Measurements from ENCODE around the gene SORCS2. TPM values are rescaled to one million over a fixed set of nuclear protein-coding genes. Genes with fewer than 3 reads are reported as not detected.
A peak's percentile ranks its signal among the peaks of the same experiment; 100 is the strongest.

The SORCS2 gene
- total and polyA plus RNA-seq, 2 of the 13 experiments (the other 11 are each of a cell fraction or from before 2014, with no cell fraction given): 0.82 to 1.0 TPM

- TF ChIP-seq, protein P1, sequence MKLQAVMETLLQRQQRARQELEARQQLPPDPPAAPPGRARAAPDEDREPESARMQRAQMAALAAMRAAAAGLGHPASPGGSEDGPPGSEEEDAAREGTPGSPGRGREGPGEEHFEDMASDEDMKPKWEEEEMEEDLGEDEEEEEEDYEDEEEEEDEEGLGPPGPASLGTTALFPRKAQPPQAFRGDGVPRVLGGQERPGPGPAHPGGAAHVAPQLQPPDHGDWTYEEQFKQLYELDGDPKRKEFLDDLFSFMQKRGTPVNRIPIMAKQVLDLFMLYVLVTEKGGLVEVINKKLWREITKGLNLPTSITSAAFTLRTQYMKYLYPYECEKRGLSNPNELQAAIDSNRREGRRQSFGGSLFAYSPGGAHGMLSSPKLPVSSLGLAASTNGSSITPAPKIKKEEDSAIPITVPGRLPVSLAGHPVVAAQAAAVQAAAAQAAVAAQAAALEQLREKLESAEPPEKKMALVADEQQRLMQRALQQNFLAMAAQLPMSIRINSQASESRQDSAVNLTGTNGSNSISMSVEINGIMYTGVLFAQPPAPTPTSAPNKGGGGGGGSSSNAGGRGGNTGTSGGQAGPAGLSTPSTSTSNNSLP (IDR thresholded peaks at IDR 0.05; ENCODE audit: low read depth, low read length): no peak
- TF ChIP-seq TEAD3 (CRISPR knock-in tag; optimal IDR thresholded peaks at IDR 0.05; ENCODE audit: borderline replicate concordance) (peak; percentile 7), ZNF614 (CRISPR knock-in tag; IDR thresholded peaks at IDR 0.05; ENCODE audit: borderline replicate concordance) (no peak), HDAC2 (CRISPR knock-in tag; IDR thresholded peaks at IDR 0.05) (0 out of 2 replicates have a peak, but pooled peaks have one; percentile 27), KLF11 (CRISPR knock-in tag; IDR thresholded peaks at IDR 0.05) (no peak), GTF2F1 (IDR thresholded peaks at IDR 0.05; ENCODE audit: low read length) (no peak), ZNF781 (CRISPR knock-in tag; IDR thresholded peaks at IDR 0.05; ENCODE audit: borderline replicate concordance, not compliant biosample characterization) (no peak), ZBTB3 (CRISPR knock-in tag; IDR thresholded peaks at IDR 0.05; ENCODE audit: borderline replicate concordance, low read depth) (no peak), NR1H2 (CRISPR knock-in tag; IDR thresholded peaks at IDR 0.05; ENCODE audit: borderline replicate concordance, low read depth) (no peak), GATAD2A (CRISPR knock-in tag; IDR thresholded peaks at IDR 0.05) (peak; percentile 35; the same call in 1 of the 2 replicates), SOX5 (CRISPR knock-in tag; IDR thresholded peaks at IDR 0.05; ENCODE audit: borderline replicate concordance) (peak; percentile 29; the same call in 1 of the 2 replicates), BCL6 (CRISPR knock-in tag; IDR thresholded peaks at IDR 0.05) (peak; percentile 63; the same call in 1 of the 2 replicates), ZNF660 (CRISPR knock-in tag; IDR thresholded peaks at IDR 0.05; ENCODE audit: borderline replicate concordance, low read depth) (no peak), TBX3 (IDR thresholded peaks at IDR 0.05; ENCODE audit: borderline replicate concordance) (no peak), SIX4 (CRISPR knock-in tag; IDR thresholded peaks at IDR 0.05) (no peak), EED (CRISPR knock-in tag; IDR thresholded peaks at IDR 0.05) (no peak), SOX13 (IDR thresholded peaks at IDR 0.05) (no peak), SOX13 (CRISPR knock-in tag; conservative IDR thresholded peaks at IDR 0.05 in 1 of 2, IDR thresholded peaks at IDR 0.05 in 1 of 2) (peak in 1 of 2 experiments; percentile 40; a peak in 1 of 4 replicates), HNRNPUL1 (IDR thresholded peaks at IDR 0.05; ENCODE audit: low read depth, low read length) (no peak), CREM (IDR thresholded peaks at IDR 0.05) (peak; percentile 17; the same call in 1 of the 2 replicates), CREM (CRISPR knock-in tag; IDR thresholded peaks at IDR 0.05) (no peak), REXO4 (CRISPR knock-in tag; IDR thresholded peaks at IDR 0.05; ENCODE audit: borderline replicate concordance) (no peak)
- TF ChIP-seq, protein P2, sequence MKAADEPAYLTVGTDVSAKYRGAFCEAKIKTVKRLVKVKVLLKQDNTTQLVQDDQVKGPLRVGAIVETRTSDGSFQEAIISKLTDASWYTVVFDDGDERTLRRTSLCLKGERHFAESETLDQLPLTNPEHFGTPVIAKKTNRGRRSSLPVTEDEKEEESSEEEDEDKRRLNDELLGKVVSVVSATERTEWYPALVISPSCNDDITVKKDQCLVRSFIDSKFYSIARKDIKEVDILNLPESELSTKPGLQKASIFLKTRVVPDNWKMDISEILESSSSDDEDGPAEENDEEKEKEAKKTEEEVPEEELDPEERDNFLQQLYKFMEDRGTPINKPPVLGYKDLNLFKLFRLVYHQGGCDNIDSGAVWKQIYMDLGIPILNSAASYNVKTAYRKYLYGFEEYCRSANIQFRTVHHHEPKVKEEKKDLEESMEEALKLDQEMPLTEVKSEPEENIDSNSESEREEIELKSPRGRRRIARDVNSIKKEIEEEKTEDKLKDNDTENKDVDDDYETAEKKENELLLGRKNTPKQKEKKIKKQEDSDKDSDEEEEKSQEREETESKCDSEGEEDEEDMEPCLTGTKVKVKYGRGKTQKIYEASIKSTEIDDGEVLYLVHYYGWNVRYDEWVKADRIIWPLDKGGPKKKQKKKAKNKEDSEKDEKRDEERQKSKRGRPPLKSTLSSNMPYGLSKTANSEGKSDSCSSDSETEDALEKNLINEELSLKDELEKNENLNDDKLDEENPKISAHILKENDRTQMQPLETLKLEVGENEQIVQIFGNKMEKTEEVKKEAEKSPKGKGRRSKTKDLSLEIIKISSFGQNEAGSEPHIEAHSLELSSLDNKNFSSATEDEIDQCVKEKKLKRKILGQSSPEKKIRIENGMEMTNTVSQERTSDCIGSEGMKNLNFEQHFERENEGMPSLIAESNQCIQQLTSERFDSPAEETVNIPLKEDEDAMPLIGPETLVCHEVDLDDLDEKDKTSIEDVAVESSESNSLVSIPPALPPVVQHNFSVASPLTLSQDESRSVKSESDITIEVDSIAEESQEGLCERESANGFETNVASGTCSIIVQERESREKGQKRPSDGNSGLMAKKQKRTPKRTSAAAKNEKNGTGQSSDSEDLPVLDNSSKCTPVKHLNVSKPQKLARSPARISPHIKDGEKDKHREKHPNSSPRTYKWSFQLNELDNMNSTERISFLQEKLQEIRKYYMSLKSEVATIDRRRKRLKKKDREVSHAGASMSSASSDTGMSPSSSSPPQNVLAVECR (CRISPR knock-in tag; IDR thresholded peaks at IDR 0.05; ENCODE audit: borderline replicate concordance): no peak
- TF ChIP-seq, protein P3, sequence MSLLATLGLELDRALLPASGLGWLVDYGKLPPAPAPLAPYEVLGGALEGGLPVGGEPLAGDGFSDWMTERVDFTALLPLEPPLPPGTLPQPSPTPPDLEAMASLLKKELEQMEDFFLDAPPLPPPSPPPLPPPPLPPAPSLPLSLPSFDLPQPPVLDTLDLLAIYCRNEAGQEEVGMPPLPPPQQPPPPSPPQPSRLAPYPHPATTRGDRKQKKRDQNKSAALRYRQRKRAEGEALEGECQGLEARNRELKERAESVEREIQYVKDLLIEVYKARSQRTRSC (CRISPR knock-in tag; IDR thresholded peaks at IDR 0.05; ENCODE audit: low read depth): no peak
- TF ChIP-seq, protein P4, sequence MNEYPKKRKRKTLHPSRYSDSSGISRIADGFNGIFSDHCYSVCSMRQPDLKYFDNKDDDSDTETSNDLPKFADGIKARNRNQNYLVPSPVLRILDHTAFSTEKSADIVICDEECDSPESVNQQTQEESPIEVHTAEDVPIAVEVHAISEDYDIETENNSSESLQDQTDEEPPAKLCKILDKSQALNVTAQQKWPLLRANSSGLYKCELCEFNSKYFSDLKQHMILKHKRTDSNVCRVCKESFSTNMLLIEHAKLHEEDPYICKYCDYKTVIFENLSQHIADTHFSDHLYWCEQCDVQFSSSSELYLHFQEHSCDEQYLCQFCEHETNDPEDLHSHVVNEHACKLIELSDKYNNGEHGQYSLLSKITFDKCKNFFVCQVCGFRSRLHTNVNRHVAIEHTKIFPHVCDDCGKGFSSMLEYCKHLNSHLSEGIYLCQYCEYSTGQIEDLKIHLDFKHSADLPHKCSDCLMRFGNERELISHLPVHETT (CRISPR knock-in tag; conservative IDR thresholded peaks at IDR 0.05): no peak
Measured at GRCh38 chr4:7159923-7160322, 32.4 kb upstream of the SORCS2 start (continued).
